HG03108 (cell line): Measurements from ENCODE around the gene ADARB1.

Experiments
- ATAC-seq: cut with Tn5 transposase; IDR thresholded peaks from one replicate; pipeline ENCODE4 v1.9.1; 2021; ENCODE audit warnings: moderate library complexity; ENCODE audit not compliant: unreplicated experiment

ADARB1 gene

GRCh38 chr21:45073301-45074047 is 906 bp upstream of the ADARB1 start:
- no peak for ATAC-seq

GRCh38 chr21:45074818-45075595 is 627 bp downstream of the ADARB1 start:
- ATAC-seq = peak; percentile 13

GRCh38 chr21:45075596-45076244 is 1.3 kb downstream of the ADARB1 start:
- no peak for ATAC-seq

- ATAC-seq = no peak
These were observed 1.9 kb downstream of the ADARB1 start for GRCh38 chr21:45076245-45076711.

GRCh38 chr21:45078371-45078770 is 4.0 kb downstream of the ADARB1 start:
- no peak for ATAC-seq

GRCh38 chr21:45078877-45079281 is 4.5 kb downstream of the ADARB1 start:
- ATAC-seq = no peak

- ATAC-seq = no peak
These were observed 5.0 kb downstream of the ADARB1 start for GRCh38 chr21:45079351-45079750.

GRCh38 chr21:45080232-45080631 is 5.9 kb downstream of the ADARB1 start:
- no peak for ATAC-seq

- no peak for ATAC-seq
These were observed 6.4 kb downstream of the ADARB1 start for GRCh38 chr21:45080639-45081414.

- ATAC-seq = no peak
These were observed 7.3 kb downstream of the ADARB1 start for GRCh38 chr21:45081636-45082035.

- ATAC-seq = no peak
These were observed 8.4 kb downstream of the ADARB1 start for GRCh38 chr21:45082736-45083135.

GRCh38 chr21:45084121-45084520 is 9.7 kb downstream of the ADARB1 start:
- ATAC-seq = no peak

GRCh38 chr21:45084881-45085536 is 10.6 kb downstream of the ADARB1 start:
- ATAC-seq = no peak

- no peak for ATAC-seq
These were observed 11.3 kb downstream of the ADARB1 start for GRCh38 chr21:45085700-45086099.

GRCh38 chr21:45086337-45086958 is 12.1 kb downstream of the ADARB1 start:
- no peak for ATAC-seq

GRCh38 chr21:45087022-45087823 is 12.8 kb downstream of the ADARB1 start:
- no peak for ATAC-seq

GRCh38 chr21:45088116-45088515 is 13.7 kb downstream of the ADARB1 start:
- ATAC-seq = no peak

GRCh38 chr21:45088729-45089128 is 14.3 kb downstream of the ADARB1 start:
- ATAC-seq = no peak

- ATAC-seq = no peak
These were observed 15.6 kb downstream of the ADARB1 start for GRCh38 chr21:45089964-45090363.
